ENCODE data around the gene PWWP2B. TPM values are rescaled to one million over a fixed set of nuclear protein-coding genes. Genes with fewer than 3 reads are reported as not detected.
"Not testable (repeated sequence)": the region's sequence is repeated elsewhere in the genome, so short reads cannot be mapped to it uniquely, and the experiment has no call there.

The PWWP2B gene
- total RNA-seq, 1 donor from 2014 or later, result 24.4 TPM

DNA sequence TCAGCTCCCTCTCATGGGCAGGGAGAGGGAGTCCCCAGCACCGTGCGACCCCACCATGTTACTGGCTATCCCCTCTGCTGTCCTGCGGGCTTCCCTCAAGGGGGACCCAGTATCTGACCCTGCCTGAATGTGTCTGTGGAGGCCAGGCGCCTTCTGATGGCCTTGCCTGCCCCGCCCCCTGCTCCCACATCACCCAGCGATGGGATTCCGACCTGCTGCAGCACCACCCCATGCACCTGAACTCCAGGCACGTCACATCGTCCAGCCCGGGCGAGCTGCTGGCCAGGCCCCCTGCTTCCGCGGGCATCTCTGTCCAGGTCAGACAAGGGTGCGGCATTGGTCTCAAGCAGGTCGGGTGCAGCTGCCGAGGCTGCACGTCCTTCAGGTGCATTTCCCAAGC is 46.1 kb upstream of the PWWP2B start:
- no peak overlapping the region for H3K4me3 ChIP-seq
- peaks cover 0 to 4% of the 10 kb centered on the region in 2 donors for H3K36me3 ChIP-seq
- H3K27ac ChIP-seq, result no peak overlapping the region
- no peaks in the 10 kb centered on the region for H3K9me3 ChIP-seq
- DNase-seq (ENCODE audit: low spot score in 2 of 2), result no peak
- H3K4me1 ChIP-seq, result no peaks in the 10 kb centered on the region
- intact Hi-C loops (cut with DNase I), result loop anchor here (5.0 kb wide), 1 partner anchor 44 kb away; the partner anchor contains the start of gene STK32C
- H3K27me3 ChIP-seq, result no peaks in the 10 kb centered on the region
- TF ChIP-seq, protein P1, sequence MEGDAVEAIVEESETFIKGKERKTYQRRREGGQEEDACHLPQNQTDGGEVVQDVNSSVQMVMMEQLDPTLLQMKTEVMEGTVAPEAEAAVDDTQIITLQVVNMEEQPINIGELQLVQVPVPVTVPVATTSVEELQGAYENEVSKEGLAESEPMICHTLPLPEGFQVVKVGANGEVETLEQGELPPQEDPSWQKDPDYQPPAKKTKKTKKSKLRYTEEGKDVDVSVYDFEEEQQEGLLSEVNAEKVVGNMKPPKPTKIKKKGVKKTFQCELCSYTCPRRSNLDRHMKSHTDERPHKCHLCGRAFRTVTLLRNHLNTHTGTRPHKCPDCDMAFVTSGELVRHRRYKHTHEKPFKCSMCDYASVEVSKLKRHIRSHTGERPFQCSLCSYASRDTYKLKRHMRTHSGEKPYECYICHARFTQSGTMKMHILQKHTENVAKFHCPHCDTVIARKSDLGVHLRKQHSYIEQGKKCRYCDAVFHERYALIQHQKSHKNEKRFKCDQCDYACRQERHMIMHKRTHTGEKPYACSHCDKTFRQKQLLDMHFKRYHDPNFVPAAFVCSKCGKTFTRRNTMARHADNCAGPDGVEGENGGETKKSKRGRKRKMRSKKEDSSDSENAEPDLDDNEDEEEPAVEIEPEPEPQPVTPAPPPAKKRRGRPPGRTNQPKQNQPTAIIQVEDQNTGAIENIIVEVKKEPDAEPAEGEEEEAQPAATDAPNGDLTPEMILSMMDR (IDR thresholded peaks at IDR 0.05), result no peak

DNA sequence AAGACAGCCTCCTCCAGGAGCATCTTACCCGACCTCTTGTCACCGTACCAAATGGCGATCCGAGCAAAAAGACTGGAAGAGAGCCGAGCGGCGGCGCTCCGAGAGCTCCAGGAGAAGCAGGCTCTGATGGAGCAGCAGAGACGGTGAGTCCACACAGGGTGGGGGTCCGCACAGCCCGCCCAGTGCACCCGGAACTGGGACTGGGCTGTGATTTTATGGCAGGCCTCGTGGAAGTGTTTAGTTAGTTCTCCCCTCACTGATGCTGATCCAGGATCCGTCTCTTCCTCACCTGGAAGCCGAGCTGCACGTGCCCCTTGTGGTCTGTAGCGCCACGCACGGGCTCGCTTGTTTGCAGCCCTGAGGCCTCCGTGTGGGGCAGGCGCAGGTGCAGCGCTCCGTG is 45.4 kb upstream of the PWWP2B start:
- Histone ChIP-seq H3K9me3 (no peaks in the 10 kb centered on the region), H3K4me1 (no peaks in the 10 kb centered on the region), H3K4me3 (no peak overlapping the region), H3K27ac (no peak overlapping the region), H3K36me3 (peaks cover 0 to 4% of the 10 kb centered on the region in 2 donors), H3K27me3 (no peaks in the 10 kb centered on the region)
- DNase-seq (ENCODE audit: low spot score in 2 of 2), result no peak
- TF ChIP-seq, protein P1 (IDR thresholded peaks at IDR 0.05), result no peak
- intact Hi-C loops (cut with DNase I), result loop anchor here (2.0 to 5.0 kb wide), 2 partner anchors 44 to 129 kb away; partner anchors contain the start of gene STK32C

DNA sequence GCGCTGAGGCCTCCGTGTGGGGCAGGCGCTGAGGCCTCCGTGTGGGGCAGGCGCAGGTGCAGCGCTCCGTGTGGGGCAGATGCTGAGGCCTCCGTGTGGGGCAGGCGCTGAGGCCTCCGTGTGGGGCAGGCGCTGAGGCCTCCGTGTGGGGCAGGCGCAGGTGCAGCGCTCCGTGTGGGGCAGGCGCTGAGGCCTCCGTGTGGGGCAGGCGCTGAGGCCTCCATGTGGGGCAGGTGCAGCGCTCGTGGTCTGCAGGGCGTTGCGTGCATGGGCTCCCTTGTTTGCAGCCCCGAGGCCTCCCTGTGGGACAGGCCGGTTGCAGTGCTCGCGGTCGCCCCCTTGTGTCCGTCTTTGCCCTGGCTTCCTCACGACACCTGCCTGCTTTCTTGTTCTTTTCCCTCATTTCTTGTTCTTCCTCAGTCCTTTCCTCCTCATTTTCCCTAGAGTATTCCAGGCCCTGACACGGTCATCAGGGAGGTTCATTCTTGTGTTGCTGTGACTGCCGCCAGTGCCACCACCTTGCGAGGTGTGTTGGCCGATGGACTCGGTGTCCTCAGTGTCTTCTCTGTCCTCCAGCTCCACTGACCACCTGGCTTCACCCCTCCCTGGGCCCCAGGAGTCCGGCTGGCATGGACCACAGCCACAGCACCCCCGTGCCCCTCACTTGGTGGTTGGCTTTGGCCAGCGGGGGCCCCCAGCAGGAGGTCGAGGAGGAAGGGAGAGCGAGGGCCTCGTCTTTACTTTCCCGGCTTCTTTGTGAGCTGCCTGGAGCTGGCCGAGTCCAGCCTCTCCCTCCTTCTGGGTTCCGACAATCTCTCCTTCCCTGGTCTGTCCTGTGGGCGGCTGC is 44.3 kb upstream of the PWWP2B start:
- TF ChIP-seq, protein P1 (IDR thresholded peaks at IDR 0.05), result peak; percentile 69 to 88 (median 72)
- intact Hi-C loops (cut with DNase I), result loop anchor here (2.0 to 5.0 kb wide), 2 partner anchors 45 to 130 kb away; partner anchors contain the start of gene STK32C
- peak in 1 of 2 donors; percentile 75 for DNase-seq (ENCODE audit: low spot score in 2 of 2)
- not testable (repeated sequence) for H3K27ac ChIP-seq, H3K9me3 ChIP-seq, H3K27me3 ChIP-seq, H3K4me1 ChIP-seq, H3K4me3 ChIP-seq, H3K36me3 ChIP-seq

- no peak for DNase-seq (ENCODE audit: low spot score in 2 of 2)
- H3K4me1 ChIP-seq, result no peaks in the 10 kb centered on the region
- H3K9me3 ChIP-seq, result no peaks in the 10 kb centered on the region
- no peaks in the 10 kb centered on the region for H3K27me3 ChIP-seq
- H3K27ac ChIP-seq, result no peak overlapping the region
- intact Hi-C loops (cut with DNase I), result loop anchor here (2.0 to 5.0 kb wide), 2 partner anchors 46 to 131 kb away; partner anchors contain the start of gene STK32C
- TF ChIP-seq, protein P1 (IDR thresholded peaks at IDR 0.05), result no peak
- H3K4me3 ChIP-seq, result no peak overlapping the region
- peaks cover 0 to under 1% of the 10 kb centered on the region in 2 donors for H3K36me3 ChIP-seq
Measured at GRCh38 chr10:132353456-132354355, 43.3 kb upstream of the PWWP2B start.

DNA sequence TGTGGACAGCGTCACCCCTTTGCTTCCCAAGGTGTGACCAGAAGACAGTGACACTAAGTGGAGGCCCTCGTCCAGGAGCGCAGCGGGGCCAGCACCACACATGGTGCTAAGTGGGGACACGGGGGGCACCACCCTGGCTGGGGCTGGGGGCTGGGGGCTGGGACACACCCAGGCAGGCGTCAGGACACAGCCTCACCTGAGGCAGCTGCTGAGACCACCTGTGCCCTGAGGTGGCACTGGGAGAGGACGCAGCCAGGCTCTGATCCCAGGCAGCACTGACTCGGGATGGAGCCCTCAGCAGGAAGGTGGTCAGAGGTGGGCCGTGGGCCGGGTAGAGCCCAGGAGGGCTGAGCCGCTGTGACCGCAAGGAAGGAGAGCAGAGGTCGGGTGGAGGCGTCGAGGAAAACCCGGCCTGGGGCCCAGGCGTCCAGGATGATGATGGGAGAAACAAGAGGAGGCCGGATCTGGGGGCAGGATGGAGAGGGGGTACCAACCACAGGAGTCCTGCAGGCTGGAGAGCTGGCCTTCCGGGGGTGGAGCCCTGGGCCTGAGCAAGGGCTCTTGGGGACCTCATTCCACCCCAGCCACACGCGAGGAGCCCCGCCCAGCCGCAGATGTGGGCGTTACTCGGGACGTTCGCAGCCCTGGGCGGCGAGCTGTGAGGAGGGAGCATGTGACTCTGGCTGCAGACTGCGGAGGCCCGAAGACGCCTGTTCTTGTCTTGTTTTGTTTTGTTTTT is 42.5 kb upstream of the PWWP2B start:
- TF ChIP-seq, protein P1 (IDR thresholded peaks at IDR 0.05), result no peak
- H3K9me3 ChIP-seq, result no peaks in the 10 kb centered on the region
- intact Hi-C loops (cut with DNase I), result loop anchor here (5.0 kb wide), 1 partner anchor 47 kb away; the partner anchor contains the start of gene STK32C
- H3K4me3 ChIP-seq, result no peak overlapping the region
- no peaks in the 10 kb centered on the region for H3K36me3 ChIP-seq
- no peaks in the 10 kb centered on the region for H3K27me3 ChIP-seq
- H3K4me1 ChIP-seq, result no peaks in the 10 kb centered on the region
- DNase-seq (ENCODE audit: low spot score in 2 of 2), result no peak
- H3K27ac ChIP-seq, result no peak overlapping the region

Measured in ascending aorta (tissue), 2 donors.